Jurkat, Clone E6-1 (cell line): Measurements from ENCODE around the gene SCN2B.

Source experiments
- DNase-seq: peaks from one replicate; pipeline ENCODE4 v3.0.0-alpha.2; 2011; ENCODE audit warnings: low read depth, low spot score
- H3K4me3 ChIP-seq: 2 replicates; pipeline ENCODE4 v1.5.1; 2011; ENCODE audit warnings: mild to moderate bottlenecking, low read length, control low read depth, moderate library complexity

Gene SCN2B

GRCh38 chr11:118143661-118144185, 32.7 kb downstream of the SCN2B start:
- DNase-seq: no peak

DNA sequence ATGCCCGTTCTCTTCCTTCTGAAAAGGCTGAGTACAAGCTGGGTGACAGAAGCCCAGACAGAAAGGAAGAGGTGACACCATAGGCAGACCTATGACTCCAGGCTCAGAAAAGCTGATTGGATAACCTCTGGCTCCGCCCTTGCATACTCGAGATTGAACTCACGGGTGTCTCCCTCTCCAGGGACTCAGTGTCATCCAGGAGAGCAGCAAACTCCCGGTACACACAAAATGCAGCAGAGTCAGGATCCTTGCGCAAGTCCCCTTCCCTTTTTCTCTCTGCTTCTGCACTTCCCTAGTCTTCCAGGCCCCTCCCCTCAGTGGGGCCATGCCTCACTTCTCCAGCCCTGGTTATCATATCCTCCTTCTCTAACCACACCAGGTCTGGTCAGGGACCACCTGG, 33.6 kb downstream of the SCN2B start:
- peak overlapping the region; percentile 31 for H3K4me3 ChIP-seq
- peak; percentile 41 for DNase-seq

More at GRCh38 chr11:118143661-118144185, 32.7 kb downstream of the SCN2B start:
- no peak overlapping the region for H3K4me3 ChIP-seq

- no peak overlapping the region for H3K4me3 ChIP-seq
- DNase-seq: no peak
Measured at GRCh38 chr11:118142081-118142480, 34.4 kb downstream of the SCN2B start.

DNA sequence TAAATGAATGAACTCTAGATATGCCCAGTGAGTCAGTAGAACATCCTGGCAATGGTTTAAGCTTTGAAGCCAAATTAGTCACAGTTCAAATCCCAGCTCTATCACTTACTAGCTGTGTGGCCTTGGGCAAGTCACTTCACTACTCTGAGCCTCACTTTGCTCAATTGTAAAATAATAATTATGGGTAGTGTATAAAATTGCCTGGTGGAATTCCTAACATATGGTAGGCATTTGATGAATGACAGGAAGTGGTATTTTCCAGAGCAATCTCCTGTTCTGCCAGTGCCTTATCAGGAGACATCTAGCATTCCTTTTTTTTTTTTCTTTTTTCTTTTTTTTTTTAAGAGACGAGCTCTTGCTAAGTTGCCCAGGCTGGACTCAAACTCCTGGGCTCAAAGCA, 36.9 kb downstream of the SCN2B start:
- no peak for DNase-seq

DNA sequence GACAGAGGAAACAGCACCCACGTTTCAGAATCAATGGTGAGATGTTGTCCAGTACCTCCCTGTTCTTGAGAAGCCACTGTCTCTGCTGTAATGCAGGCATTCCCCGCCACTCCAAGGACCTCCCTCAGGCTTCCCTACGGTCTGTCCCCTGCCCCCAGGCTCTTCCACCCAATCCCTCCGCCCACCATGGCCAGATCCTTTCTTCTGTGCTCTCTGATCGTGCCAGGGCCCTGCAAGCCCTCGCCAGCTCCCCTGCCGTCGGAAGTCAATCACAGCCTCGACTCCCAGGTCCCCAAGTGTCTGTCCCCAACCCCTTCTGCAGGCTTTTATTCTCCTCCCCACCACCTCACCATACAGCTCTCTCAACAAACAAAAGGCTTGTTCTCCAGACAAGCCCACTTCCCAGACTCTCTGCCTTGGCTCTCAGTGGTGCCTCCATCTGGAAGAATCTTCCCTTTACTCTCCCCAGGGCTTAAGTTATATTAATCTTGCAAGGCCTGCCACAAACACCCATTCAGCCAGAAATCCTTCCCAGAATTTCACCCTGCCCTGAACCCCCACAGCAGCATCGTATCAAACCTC, 37.5 kb downstream of the SCN2B start:
- no peak for DNase-seq
- H3K4me3 ChIP-seq: no peak overlapping the region

More for the DNA sequence above, 36.9 kb downstream of the SCN2B start:
- H3K4me3 ChIP-seq: no peak overlapping the region

GRCh38 chr11:118136801-118137200, 39.6 kb downstream of the SCN2B start:
- no peak for DNase-seq
- H3K4me3 ChIP-seq: no peak overlapping the region

DNA sequence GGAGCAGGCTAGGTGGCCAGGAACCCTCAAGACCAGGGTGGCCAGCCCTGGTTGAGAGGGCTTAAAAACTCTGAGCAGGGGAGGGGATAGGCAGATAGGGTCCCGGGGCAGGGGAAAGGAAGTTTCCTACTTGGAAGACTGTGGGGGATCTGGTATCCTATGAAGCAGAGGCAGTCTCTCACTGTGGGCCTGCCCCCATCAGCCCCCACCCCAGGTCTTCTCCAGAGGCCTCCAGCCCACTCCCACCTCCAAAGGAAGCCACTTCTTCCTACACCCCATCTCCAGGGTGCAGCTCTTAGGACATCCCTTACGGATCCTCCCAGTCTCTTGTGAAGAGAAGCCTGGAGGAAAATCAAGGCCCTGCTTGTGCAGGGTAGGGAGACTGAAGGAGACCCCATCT, 40.1 kb downstream of the SCN2B start:
- H3K4me3 ChIP-seq: no peak overlapping the region
- no peak for DNase-seq

GRCh38 chr11:118135796-118136165, 40.7 kb downstream of the SCN2B start:
- DNase-seq: no peak

GRCh38 chr11:118135051-118135795, 41.2 kb downstream of the SCN2B start:
- no peak overlapping the region for H3K4me3 ChIP-seq
- no peak for DNase-seq

More at GRCh38 chr11:118135796-118136165, 40.7 kb downstream of the SCN2B start:
- H3K4me3 ChIP-seq: no peak overlapping the region

GRCh38 chr11:118133816-118134215, 42.6 kb downstream of the SCN2B start:
- H3K4me3 ChIP-seq: no peak overlapping the region
- DNase-seq: no peak

DNA sequence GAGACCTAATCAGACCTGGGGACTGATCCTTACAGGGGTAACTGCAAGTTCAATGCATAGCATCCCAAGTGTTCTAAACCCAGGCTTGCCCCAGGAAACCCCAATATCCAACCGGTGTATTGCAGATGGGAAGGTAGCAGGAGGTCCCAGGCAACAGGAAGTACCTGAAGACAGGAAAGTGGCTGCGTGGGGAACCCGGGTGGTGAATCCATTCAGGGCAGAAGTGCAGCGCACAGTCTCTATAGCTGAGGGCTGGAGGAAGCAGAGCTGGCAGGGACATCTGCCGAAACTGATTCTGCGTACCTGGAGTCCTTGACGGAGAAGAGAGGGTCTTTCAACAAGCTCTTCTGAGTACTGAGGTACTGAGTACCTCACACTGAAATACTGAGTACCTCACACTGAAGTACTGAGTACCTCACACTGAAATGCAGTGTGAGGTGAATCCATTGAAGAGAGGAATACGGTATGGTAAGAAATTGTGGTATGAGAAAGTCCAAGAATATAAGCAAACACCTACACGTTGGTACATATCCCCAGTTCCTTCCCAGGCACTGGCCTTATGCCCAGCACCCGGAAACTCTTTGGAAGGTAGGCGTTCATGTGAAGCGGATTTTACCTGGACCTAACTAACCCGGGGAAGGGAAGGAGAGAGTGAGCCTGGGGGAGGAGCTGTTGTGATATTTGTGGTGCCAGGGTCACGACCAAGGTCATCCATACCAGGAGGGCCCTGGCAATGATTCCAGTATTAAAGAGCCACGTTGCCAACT, 43.9 kb downstream of the SCN2B start:
- DNase-seq: no peak

DNA sequence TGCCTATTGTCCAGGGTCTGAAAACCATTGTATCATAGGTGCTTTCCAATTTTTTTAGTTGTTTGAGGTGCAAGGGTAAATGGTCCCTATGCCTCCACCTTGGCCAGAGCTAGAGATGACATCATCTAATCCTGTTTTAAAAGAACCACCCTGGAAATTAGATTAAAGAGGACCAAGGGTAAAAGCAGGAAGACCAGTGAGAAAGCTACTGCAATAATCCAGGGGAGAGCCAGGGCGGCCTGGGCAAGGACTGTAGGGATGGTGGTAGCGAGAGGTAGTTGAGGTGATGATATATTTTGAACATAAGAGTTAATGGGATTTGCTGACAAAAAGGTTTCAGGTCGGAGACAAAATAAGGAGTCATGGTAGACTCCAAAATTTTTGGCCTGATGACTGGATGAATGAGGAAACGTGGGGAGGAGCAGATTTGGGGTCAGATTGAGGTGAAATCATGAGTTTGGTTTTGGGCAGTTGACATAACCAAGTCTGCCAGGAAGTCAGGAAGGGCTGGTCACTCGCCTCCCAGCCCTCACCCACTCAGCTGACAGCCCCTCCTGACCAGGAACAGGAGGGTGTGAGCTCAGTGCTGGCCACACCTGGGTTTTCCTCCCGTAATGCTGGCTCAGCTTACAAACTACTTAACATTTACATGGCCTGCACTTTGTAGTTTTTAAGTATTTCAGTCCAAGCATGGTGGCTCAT, 46.8 kb downstream of the SCN2B start:
- DNase-seq: no peak
- H3K4me3 ChIP-seq: no peak overlapping the region

More for the DNA sequence above, 43.9 kb downstream of the SCN2B start:
- H3K4me3 ChIP-seq: no peak overlapping the region

- no peak overlapping the region for H3K4me3 ChIP-seq
- no peak for DNase-seq
Measured at GRCh38 chr11:118128721-118129470, 47.5 kb downstream of the SCN2B start.

DNA sequence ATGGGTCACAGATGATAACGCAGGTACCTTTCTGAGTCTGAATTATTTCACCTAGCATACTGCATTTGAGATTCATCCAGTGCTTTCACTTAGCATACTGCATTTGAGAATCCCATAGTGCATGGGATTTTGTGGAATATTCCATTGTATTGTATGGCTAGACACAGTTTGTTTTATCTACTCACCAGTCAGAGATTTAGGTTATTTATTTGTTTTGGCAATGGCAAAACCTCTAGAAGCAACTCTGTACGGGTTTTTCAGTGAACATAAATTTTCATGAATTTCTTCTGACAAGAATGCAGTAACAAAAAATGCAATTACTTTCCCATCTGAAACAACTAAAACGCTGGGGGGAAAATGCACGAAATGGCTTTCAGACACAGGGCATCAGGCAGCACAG, 48.1 kb downstream of the SCN2B start:
- DNase-seq: no peak
- no peak overlapping the region for H3K4me3 ChIP-seq

DNA sequence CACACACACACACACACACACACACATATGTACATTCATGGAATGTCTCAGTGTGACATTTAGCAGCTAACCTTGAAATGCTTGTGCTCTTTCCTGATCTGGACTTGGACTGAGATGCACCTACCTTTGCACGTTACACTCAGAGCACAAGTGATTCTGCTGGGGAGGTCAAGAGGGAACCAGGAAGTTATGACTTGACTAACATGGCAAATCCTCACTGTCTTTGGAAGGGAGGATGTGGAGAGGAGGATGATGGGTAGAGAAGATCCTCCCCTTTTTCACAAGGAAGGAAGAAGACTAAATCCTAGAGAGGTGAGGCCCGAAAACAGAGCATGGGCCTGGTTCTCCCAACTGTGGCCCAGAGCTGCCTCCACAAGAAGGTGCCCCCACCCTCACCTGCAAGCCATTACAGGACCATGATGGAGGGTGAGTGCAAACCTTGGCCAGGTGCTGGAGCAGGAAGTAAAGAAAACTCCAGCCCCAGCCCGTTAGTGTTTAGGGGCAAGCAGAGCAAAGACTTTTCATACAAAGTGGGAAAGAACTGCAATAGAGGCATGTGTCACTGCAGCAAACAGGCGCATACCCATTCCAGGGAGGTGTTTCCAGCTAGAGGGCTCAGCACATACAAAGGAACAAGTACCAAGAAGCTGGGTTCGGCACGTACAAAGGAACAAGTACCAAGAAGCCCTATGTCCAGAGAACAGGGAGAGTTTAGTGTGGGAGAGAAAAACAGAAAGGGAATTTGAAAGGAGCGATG, 50.2 kb downstream of the SCN2B start:
- no peak overlapping the region for H3K4me3 ChIP-seq
- no peak for DNase-seq

DNA sequence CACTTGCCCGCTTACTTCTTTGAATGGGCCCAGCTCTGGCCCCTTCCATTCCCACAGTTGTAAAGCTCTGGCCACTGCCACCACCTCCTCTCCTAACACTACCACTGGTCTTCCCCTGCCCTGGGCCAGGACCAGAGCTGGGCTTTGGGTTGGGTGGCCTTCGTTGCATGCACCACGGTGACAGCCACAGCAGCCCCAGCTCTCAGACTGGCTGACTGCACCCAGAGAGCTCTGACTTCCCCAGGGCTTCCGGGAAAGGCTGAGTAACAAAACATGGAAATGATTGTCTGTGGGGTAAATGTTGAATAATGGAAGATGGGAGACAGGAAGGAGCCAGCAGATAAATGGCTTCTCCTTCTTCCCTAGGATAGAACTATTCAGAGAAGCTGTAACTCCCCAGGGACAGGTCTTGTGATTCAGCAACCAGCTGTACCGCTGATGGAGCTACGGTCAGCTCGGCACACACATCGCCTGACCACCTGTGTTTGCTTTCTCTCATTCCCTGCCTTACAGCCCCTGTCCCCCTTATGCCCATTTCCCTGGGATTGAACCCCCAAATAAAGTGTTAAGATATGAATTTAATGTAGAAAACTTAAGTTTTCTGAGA, 51.4 kb downstream of the SCN2B start:
- DNase-seq: no peak
- H3K4me3 ChIP-seq: no peak overlapping the region

DNA sequence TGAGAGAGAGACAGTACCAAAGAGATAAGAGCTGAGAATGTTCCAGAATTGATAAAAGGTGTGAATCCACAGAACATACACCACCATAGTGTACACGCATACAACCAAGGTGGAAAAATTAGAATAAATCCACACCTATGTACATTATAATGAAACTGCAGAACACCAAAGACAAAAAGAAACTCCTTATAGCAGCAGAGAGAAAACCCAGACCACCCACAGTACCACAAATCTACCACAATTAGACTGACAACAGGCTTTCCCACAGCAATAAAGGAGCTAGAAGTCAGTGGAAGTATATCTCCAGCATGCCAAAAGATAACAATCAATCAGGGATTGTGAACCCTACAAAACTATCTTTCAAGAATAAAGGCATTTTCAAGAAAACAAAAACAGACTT, 55.6 kb downstream of the SCN2B start:
- no peak for DNase-seq
- no peak overlapping the region for H3K4me3 ChIP-seq
